ENCODE results near the gene TSN.
"Not testable (repeated sequence)": the region's sequence is repeated elsewhere in the genome, so short reads cannot be mapped to it uniquely, and the experiment has no call there.

Gene TSN

GRCh38 chr2:121755237-121756111, at the start of gene TSN:
Gene TSN, plus strand, starts transcription at chr2:121755651. Its CDS starts 129 bp downstream, at chr2:121755780.
- DNase-seq = peak; percentile 91

DNA sequence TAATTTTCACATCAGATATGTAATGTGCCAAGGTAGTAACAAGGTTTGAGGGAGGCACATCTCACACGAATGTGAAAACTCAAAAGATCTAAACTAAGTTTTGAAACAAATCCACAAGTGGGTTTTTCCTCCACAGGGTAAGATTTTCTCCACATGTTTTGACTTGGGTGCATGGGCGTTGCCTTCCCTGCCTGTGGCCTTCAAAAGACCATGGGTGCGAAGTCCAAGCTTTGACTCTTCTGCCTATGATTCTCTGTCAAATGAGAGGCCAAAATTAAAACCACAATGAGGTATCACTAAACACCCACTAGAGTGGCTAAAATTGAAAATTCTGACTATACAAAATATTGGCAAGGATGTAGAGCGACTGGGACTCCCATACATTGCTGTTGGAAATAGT, 49.5 kb upstream of the TSN start:
- no peak for DNase-seq

DNA sequence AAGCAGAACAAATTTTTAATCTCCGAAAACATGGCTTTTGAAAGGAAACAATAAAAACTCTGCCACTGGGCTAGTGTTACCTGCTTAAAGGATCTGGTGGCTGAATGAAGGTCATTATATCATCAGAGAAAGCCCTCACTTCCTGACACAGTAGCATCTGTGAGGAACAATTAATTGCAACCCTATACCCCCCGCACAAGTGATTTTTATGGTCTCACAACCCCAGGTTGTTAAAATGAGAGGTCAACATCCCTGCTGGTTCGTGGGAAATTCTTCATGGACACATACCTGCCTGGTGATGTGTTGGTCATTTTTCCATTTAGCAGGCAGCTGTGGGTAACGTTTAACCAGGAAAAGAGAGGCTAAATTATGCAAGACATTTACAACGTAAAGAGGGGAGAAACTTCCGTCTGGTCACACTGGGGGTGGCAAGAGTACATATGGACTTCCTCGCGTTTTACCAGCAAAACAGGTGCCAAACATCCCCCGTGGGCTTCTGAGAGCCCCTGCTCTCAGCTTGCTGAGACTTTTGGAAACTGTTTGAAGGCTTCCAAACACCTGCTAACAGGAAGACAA, 48.0 kb upstream of the TSN start:
- DNase-seq = no peak

DNA sequence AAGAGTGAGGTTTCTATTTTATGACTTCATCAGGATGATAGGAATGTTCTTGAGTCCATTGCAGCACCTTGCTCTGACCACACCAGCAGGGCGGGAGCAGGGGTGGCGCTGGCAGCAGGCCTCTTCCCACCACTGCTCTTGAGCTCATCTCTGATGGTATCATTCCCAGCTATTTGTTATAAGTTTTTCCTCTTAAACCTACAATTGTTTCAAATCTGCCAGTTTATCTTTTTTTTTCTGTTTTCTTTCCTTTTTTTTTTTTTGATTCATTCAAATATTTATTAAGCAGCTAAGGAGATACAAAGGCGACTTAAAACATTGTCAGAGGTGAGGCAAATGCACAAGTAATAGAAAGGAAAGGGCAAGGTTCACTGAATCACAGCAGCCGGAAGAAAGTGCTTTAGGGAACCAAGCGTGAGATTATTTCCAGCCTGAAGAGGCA, 47.5 kb upstream of the TSN start:
- DNase-seq = no peak

- DNase-seq = no peak
Observed at GRCh38 chr2:121709776-121710469, 45.5 kb upstream of the TSN start.

GRCh38 chr2:121710470-121711170, 44.8 kb upstream of the TSN start:
- no peak for DNase-seq

DNA sequence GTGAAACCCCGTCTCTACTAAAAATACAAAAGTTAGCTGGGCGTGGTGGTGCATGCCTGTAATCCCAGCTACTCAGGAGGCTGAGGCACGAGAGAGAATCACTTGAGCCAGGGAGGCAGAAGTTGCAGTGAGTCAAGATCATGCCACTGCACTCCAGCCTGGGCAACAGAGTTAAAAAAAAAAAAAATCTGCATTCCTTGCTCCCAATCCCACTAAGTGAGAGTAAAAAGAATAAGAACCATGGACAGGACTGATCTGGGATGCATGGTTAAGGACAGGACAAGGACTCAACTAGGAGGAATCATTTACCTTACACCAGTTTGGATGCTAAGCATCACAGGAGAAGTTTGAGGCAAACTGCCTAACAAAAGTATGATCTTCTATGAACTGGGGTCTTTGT, 44.0 kb upstream of the TSN start:
- DNase-seq = not testable (repeated sequence)

GRCh38 chr2:121716126-121716525, 39.3 kb upstream of the TSN start:
- DNase-seq = no peak

- DNase-seq = no peak
Observed at GRCh38 chr2:121717529-121717928, 37.9 kb upstream of the TSN start.

GRCh38 chr2:121721926-121722325, 33.5 kb upstream of the TSN start:
- no peak for DNase-seq

DNA sequence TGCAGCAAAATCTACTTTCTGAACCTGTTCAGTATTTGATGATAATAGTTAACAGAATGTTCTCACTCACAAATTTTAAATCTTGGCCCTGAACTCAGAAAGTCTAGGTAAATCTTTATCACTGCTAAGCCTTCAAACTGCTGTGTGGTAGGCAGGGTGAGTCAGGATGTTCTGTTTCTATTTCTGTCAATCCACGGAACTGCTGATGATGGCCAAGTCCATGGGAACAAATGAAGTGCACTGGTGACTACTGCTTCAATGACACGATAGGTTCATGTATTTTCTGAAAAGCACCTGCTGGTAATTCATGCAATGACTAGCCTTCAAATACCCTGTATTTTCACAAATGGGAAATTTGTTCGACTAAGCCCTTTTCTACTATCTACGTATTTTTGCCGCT, 33.0 kb upstream of the TSN start:
- no peak for DNase-seq

DNA sequence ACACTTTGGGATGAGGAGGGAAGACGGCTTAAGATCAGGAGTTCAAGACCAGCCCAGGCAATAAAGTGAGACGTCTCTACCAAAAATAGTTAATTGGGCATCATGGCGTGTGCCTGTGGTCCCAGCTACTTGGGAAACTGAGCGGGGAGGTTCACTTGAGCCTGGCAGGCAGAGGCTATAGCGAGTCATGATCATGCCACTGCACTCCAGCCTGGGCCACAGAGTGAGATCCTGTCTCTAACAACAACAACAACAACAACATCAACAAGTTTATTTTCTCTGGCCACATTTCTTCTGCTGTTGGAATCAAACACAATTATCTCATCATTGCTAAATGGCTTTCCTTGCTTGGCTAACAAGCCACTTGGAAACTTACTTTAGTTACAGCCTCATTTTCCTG, 32.1 kb upstream of the TSN start:
- no peak for DNase-seq

DNA sequence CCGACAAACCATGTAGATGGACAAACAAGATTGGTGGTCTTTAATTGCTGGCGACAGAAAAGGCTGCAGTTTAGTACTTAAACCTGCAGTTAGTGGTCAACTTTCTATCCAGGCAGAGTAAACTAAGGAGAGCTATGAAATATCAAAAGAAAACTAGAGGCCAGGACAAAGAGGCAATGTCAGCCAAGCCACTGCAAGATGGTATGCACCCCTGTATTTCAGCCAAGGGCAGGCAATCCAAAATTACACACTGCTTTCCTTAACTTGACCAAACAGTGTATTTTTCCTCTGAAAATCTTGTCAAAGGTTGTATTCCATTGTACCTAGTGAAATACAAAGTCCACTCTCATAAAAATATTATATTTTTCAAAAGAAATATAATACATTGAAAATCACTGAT, 28.1 kb upstream of the TSN start:
- DNase-seq = no peak

DNA sequence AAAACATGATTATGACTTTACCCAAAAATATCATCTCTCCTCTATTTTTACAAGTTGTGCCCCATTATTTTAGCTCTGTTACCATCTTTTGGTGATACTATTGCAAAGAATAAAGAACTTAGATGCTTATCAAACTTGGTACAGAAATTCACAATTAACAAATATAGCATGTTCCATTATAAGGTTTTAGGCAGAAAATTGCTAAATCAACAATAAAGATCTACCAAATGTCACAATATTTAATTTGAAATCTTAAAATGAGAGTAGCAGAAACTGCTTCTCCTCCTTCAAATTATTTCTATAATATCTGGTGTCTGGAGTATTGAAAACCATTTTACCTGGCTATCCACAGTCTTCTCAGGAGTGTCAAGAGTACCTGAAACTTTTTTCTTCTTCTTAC, 27.5 kb upstream of the TSN start:
- no peak for DNase-seq

GRCh38 chr2:121731366-121731765, 24.1 kb upstream of the TSN start:
- no peak for DNase-seq

GRCh38 chr2:121734544-121734943, 20.9 kb upstream of the TSN start:
- DNase-seq = not testable (repeated sequence)

- no peak for DNase-seq
Observed at GRCh38 chr2:121735518-121736074, 19.9 kb upstream of the TSN start.

DNA sequence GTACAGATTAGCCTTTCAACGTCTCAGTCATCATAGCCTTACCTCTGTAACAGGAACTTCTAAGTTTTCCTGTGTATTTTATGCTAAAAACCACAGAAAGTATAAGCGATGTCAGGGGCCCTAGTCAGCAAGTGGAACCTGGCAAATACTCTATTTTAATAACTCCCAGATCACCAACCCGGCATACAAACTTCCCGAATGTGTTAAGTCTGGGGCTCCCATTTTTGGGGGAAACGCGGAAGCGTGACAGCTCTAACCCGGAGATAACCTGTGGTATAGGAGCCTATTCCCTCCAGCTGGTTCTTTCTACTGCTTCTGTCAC, 19.4 kb upstream of the TSN start:
- DNase-seq = no peak

DNA sequence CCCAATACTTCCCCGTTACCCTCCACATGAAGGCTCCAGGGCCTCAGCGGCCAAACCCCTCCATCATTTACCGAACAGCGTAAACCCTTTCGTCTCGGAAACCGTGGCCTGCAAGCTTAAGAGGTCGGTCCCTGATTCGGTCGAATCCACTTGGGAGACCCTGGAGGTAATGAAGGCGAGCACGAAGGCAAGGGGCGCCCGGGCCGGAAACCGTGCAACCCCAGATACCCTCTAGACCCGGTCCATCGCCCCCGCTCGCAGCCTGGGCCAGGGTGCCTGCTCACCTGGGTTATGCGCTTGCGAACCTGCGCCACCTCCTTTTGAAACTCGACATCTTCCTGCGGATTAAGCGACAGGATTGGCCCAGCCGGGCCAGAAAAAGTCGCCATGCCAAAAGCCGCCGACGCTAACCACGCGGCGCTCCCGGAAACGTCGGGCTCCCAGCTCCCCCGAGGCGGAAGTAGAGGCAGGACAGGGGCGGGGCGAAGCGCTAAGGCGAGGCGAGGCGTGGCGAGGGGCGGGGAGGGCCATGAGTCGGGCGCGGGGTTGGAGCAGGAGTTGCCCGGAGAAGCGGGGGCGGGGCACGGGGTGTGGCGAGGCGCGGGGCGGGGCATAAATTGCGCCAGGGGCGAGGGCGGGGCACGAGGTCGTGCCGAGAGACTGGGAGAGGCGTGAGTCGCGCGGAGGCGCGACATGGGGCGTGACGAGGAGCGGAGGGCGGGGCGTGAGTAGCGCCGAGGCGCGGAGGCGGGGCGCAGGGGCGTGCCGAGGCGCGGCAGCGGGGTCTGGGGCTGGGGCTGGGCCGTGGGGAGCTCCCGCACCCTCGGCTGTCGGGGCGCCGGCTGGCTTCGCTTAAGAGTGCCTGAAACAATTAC, 18.8 kb upstream of the TSN start, which contains the start of gene NIFK:
TSS of gene NIFK (minus strand) at position 414 of the 875 bp plus-strand sequence. CDS start at position 389, 25 bp downstream.
- peak; percentile 94 for DNase-seq

GRCh38 chr2:121740973-121741372, 14.5 kb upstream of the TSN start:
- DNase-seq = no peak

DNA sequence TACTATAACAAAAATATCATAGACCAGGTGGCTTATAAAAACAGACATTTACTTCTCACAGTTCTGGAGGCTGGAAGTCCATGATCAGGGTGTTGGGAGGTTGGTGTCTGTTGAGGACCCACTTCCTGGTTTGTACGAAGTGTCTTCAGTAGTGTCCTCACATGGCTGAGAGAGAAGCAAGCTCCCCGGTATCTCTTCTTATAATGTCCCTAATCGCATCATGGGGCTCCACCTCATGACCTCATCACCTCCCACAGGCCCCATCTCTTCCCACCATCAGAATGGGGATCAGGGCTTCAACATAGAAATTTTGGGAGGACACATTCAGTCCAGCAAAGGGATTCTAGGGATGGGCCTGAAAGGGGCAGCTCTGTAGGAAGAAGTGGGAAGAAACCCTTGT, 14.0 kb upstream of the TSN start:
- no peak for DNase-seq

DNA sequence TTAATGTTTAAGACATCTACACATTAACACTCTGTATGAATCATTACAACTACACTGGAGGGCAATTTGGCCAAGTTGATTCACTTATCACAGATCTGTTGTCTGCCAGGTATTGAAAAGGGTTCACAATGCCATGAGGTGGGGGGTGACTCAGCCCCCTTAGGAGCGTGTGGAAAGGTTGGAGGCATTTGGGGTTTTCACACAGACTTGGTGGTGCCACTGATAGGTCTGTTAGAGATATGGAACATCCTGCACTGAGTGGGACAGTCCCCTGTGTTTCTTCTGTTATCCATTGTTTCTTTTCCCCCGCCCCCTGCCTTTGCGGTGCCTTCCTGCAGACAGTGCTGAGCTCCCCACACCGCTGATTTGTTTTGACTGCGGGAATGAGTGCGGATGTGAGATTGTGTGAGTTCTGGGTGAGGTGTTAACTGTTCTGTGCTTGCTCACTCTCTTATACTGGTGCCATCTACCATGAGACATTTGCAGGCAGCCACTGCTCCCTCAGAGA, 9.3 kb upstream of the TSN start:
- DNase-seq = no peak

Data from NCI-H446 treated with DMSO at 0.1 percent for 48 hours (cell line).